ENCODE data around the gene ALK. TPM values are rescaled to one million over a fixed set of nuclear protein-coding genes. Genes with fewer than 3 reads are reported as not detected.

ALK gene
- total RNA-seq, 2 donors from 2014 or later = not detected

GRCh38 chr2:29599946-29600345 lies 321.4 kb downstream of the ALK start:
- Mint-ChIP-seq H3K9me3 (no peaks in the 10 kb centered on the region), H3K27me3 (peaks cover 8 to 14% of the 10 kb centered on the region in 2 donors), H3K36me3 (no peaks in the 10 kb centered on the region), H3K4me3 (no peak overlapping the region), H3K27ac (no peak overlapping the region), H3K4me1 (ENCODE audit: low read depth in 2 of 2) (no peaks in the 10 kb centered on the region)
- DNase-seq (ENCODE audit: low spot score) (no peak), ATAC-seq (no peak)

- no peaks in the 10 kb centered on the region for H3K36me3 Mint-ChIP-seq
- no peaks in the 10 kb centered on the region for H3K4me1 Mint-ChIP-seq (ENCODE audit: low read depth in 2 of 2)
- DNase-seq (ENCODE audit: low spot score) (no peak), ATAC-seq (no peak)
- no peak overlapping the region for H3K27ac Mint-ChIP-seq
- H3K4me3 Mint-ChIP-seq = no peak overlapping the region
- no peaks in the 10 kb centered on the region for H3K9me3 Mint-ChIP-seq
- peaks cover 8 to 14% of the 10 kb centered on the region in 2 donors for H3K27me3 Mint-ChIP-seq
Observed at GRCh38 chr2:29598978-29599377, 322.4 kb downstream of the ALK start.

- DNase-seq (ENCODE audit: low spot score) = no peak
- H3K9me3 Mint-ChIP-seq = no peaks in the 10 kb centered on the region
- no peaks in the 10 kb centered on the region for H3K36me3 Mint-ChIP-seq
- H3K4me3 Mint-ChIP-seq = no peak overlapping the region
- no peaks in the 10 kb centered on the region for H3K4me1 Mint-ChIP-seq (ENCODE audit: low read depth in 2 of 2)
- H3K27ac Mint-ChIP-seq = no peak overlapping the region
- peaks cover 15 to 16% of the 10 kb centered on the region in 2 donors for H3K27me3 Mint-ChIP-seq
- ATAC-seq = no peak
Observed at GRCh38 chr2:29597035-29597434, 324.4 kb downstream of the ALK start.

GRCh38 chr2:29596584-29596983 lies 324.8 kb downstream of the ALK start:
- no peaks in the 10 kb centered on the region for H3K4me1 Mint-ChIP-seq (ENCODE audit: low read depth in 2 of 2)
- no peak for ATAC-seq
- H3K27ac Mint-ChIP-seq = no peak overlapping the region
- peaks cover 15 to 16% of the 10 kb centered on the region in 2 donors for H3K27me3 Mint-ChIP-seq
- no peak overlapping the region for H3K4me3 Mint-ChIP-seq
- no peak for DNase-seq (ENCODE audit: low spot score)
- no peaks in the 10 kb centered on the region for H3K9me3 Mint-ChIP-seq
- H3K36me3 Mint-ChIP-seq = no peaks in the 10 kb centered on the region

GRCh38 chr2:29591600-29591999 lies 329.8 kb downstream of the ALK start:
- Mint-ChIP-seq H3K27ac (no peak overlapping the region), H3K27me3 (peaks cover 7 to 8% of the 10 kb centered on the region in 2 donors), H3K4me3 (no peak overlapping the region), H3K9me3 (no peaks in the 10 kb centered on the region), H3K4me1 (ENCODE audit: low read depth in 2 of 2) (no peaks in the 10 kb centered on the region), H3K36me3 (no peaks in the 10 kb centered on the region)
- no peak for DNase-seq (ENCODE audit: low spot score)
- ATAC-seq = no peak

- no peak overlapping the region for H3K4me3 Mint-ChIP-seq
- H3K4me1 Mint-ChIP-seq (ENCODE audit: low read depth in 2 of 2) = no peaks in the 10 kb centered on the region
- H3K9me3 Mint-ChIP-seq = no peaks in the 10 kb centered on the region
- no peaks in the 10 kb centered on the region for H3K36me3 Mint-ChIP-seq
- DNase-seq (ENCODE audit: low spot score) = no peak
- no peak overlapping the region for H3K27ac Mint-ChIP-seq
- H3K27me3 Mint-ChIP-seq = peaks cover 3 to 7% of the 10 kb centered on the region in 2 donors
- no peak for ATAC-seq
Observed at GRCh38 chr2:29590211-29590610, 331.2 kb downstream of the ALK start.

GRCh38 chr2:29589440-29590103 lies 331.8 kb downstream of the ALK start:
- Mint-ChIP-seq H3K36me3 (no peaks in the 10 kb centered on the region), H3K4me1 (ENCODE audit: low read depth in 2 of 2) (no peaks in the 10 kb centered on the region), H3K9me3 (no peaks in the 10 kb centered on the region), H3K4me3 (no peak overlapping the region), H3K27ac (no peak overlapping the region), H3K27me3 (peaks cover 3 to 7% of the 10 kb centered on the region in 2 donors)
- ATAC-seq (no peak), DNase-seq (ENCODE audit: low spot score) (no peak)

- Mint-ChIP-seq H3K36me3 (no peaks in the 10 kb centered on the region), H3K4me1 (ENCODE audit: low read depth in 2 of 2) (no peaks in the 10 kb centered on the region), H3K9me3 (no peaks in the 10 kb centered on the region), H3K4me3 (no peak overlapping the region), H3K27me3 (peaks cover 5% of the 10 kb centered on the region in 2 donors), H3K27ac (no peak overlapping the region)
- no peak for DNase-seq (ENCODE audit: low spot score)
- ATAC-seq = no peak
Observed at GRCh38 chr2:29587402-29588190, 333.8 kb downstream of the ALK start.

- peak; percentile 8 to 43 for ATAC-seq
- Mint-ChIP-seq H3K27me3 (peaks cover 0 to 3% of the 10 kb centered on the region in 2 donors), H3K4me1 (ENCODE audit: low read depth in 2 of 2) (no peaks in the 10 kb centered on the region), H3K36me3 (no peaks in the 10 kb centered on the region), H3K9me3 (no peaks in the 10 kb centered on the region), H3K4me3 (no peak overlapping the region), H3K27ac (no peak overlapping the region)
- DNase-seq (ENCODE audit: low spot score) = no peak
Observed at GRCh38 chr2:29586919-29587318, 334.5 kb downstream of the ALK start.

- no peaks in the 10 kb centered on the region for H3K36me3 Mint-ChIP-seq
Observed at GRCh38 chr2:29583548-29584156, 337.7 kb downstream of the ALK start.

GRCh38 chr2:29583104-29583503 lies 338.3 kb downstream of the ALK start:
- Mint-ChIP-seq H3K27ac (no peak overlapping the region), H3K4me1 (ENCODE audit: low read depth in 2 of 2) (no peaks in the 10 kb centered on the region), H3K36me3 (no peaks in the 10 kb centered on the region), H3K9me3 (no peaks in the 10 kb centered on the region), H3K4me3 (no peak overlapping the region), H3K27me3 (peaks cover 11 to 13% of the 10 kb centered on the region in 2 donors)
- no peak for ATAC-seq
- DNase-seq (ENCODE audit: low spot score) = no peak

More at GRCh38 chr2:29583548-29584156, 337.7 kb downstream of the ALK start:
- H3K27ac Mint-ChIP-seq = no peak overlapping the region
- no peak overlapping the region for H3K4me3 Mint-ChIP-seq
- DNase-seq (ENCODE audit: low spot score) = no peak
- H3K27me3 Mint-ChIP-seq = peaks cover 11 to 13% of the 10 kb centered on the region in 2 donors
- no peaks in the 10 kb centered on the region for H3K9me3 Mint-ChIP-seq
- no peaks in the 10 kb centered on the region for H3K4me1 Mint-ChIP-seq (ENCODE audit: low read depth in 2 of 2)
- ATAC-seq = no peak

- Mint-ChIP-seq H3K27ac (no peak overlapping the region), H3K9me3 (no peaks in the 10 kb centered on the region), H3K36me3 (no peaks in the 10 kb centered on the region), H3K4me1 (ENCODE audit: low read depth in 2 of 2) (no peaks in the 10 kb centered on the region), H3K27me3 (peaks cover 11 to 13% of the 10 kb centered on the region in 2 donors), H3K4me3 (no peak overlapping the region)
- no peak for DNase-seq (ENCODE audit: low spot score)
- no peak for ATAC-seq
Observed at GRCh38 chr2:29582062-29582461, 339.3 kb downstream of the ALK start.

GRCh38 chr2:29580223-29580622 lies 341.2 kb downstream of the ALK start:
- H3K27me3 Mint-ChIP-seq = peaks cover 11 to 13% of the 10 kb centered on the region in 2 donors
- no peak overlapping the region for H3K27ac Mint-ChIP-seq
- H3K4me1 Mint-ChIP-seq (ENCODE audit: low read depth in 2 of 2) = no peaks in the 10 kb centered on the region
- no peaks in the 10 kb centered on the region for H3K36me3 Mint-ChIP-seq
- ATAC-seq (no peak), DNase-seq (ENCODE audit: low spot score) (no peak)
- no peaks in the 10 kb centered on the region for H3K9me3 Mint-ChIP-seq
- no peak overlapping the region for H3K4me3 Mint-ChIP-seq

Data from natural killer cell treated with Interleukin-12 subunit alpha and Interleukin-12 subunit beta and Interleukin-15 and Interleukin-18, amount 100 ng/mL, for 72 hours (primary cell).